ENCODE results near the gene SDK1.
"Not testable (repeated sequence)": the region's sequence is repeated elsewhere in the genome, so short reads cannot be mapped to it uniquely, and the experiment has no call there.

The SDK1 gene

GRCh38 chr7:3725155-3726059 lies 424.4 kb downstream of the SDK1 start:
- DNase-seq (ENCODE audit: low spot score), result no peak

- no peak for DNase-seq (ENCODE audit: low spot score)
These were observed 429.2 kb downstream of the SDK1 start for GRCh38 chr7:3730276-3730675.

- no peak for DNase-seq (ENCODE audit: low spot score)
These were observed 431.4 kb downstream of the SDK1 start for GRCh38 chr7:3732395-3733005.

- no peak for DNase-seq (ENCODE audit: low spot score)
These were observed 432.6 kb downstream of the SDK1 start for GRCh38 chr7:3733541-3734140.

GRCh38 chr7:3738964-3739363 lies 437.9 kb downstream of the SDK1 start:
- DNase-seq (ENCODE audit: low spot score), result no peak

GRCh38 chr7:3739983-3740382 lies 438.9 kb downstream of the SDK1 start:
- no peak for DNase-seq (ENCODE audit: low spot score)

GRCh38 chr7:3747467-3747866 lies 446.4 kb downstream of the SDK1 start:
- DNase-seq (ENCODE audit: low spot score), result no peak

GRCh38 chr7:3748389-3748788 lies 447.3 kb downstream of the SDK1 start:
- DNase-seq (ENCODE audit: low spot score), result no peak

GRCh38 chr7:3753868-3754267 lies 452.8 kb downstream of the SDK1 start:
- DNase-seq (ENCODE audit: low spot score), result no peak

- DNase-seq (ENCODE audit: low spot score), result no peak
These were observed 453.7 kb downstream of the SDK1 start for GRCh38 chr7:3754493-3755341.

GRCh38 chr7:3755778-3756453 lies 454.9 kb downstream of the SDK1 start:
- DNase-seq (ENCODE audit: low spot score), result not testable (repeated sequence)

GRCh38 chr7:3757059-3757458 lies 456.0 kb downstream of the SDK1 start:
- no peak for DNase-seq (ENCODE audit: low spot score)

- DNase-seq (ENCODE audit: low spot score), result no peak
These were observed 459.6 kb downstream of the SDK1 start for GRCh38 chr7:3760651-3761050.

GRCh38 chr7:3762146-3762831 lies 461.2 kb downstream of the SDK1 start:
- no peak for DNase-seq (ENCODE audit: low spot score)

GRCh38 chr7:3767917-3768777 lies 467.1 kb downstream of the SDK1 start:
- DNase-seq (ENCODE audit: low spot score), result no peak

- no peak for DNase-seq (ENCODE audit: low spot score)
These were observed 470.9 kb downstream of the SDK1 start for GRCh38 chr7:3771906-3772305.

GRCh38 chr7:3778345-3778744 lies 477.3 kb downstream of the SDK1 start:
- no peak for DNase-seq (ENCODE audit: low spot score)

- DNase-seq (ENCODE audit: low spot score), result no peak
These were observed 479.0 kb downstream of the SDK1 start for GRCh38 chr7:3780016-3780415.

GRCh38 chr7:3780525-3780924 lies 479.5 kb downstream of the SDK1 start:
- no peak for DNase-seq (ENCODE audit: low spot score)

- no peak for DNase-seq (ENCODE audit: low spot score)
These were observed 480.6 kb downstream of the SDK1 start for GRCh38 chr7:3781607-3782006.
